Measurements from ENCODE around the gene DNAJC27.

Gene DNAJC27

GRCh38 chr2:24926220-24926601, 45.5 kb downstream of the DNAJC27 start:
- DNase-seq (ENCODE audit: low read depth in 1 of 2, low spot score in 1 of 2), result no peak

DNA sequence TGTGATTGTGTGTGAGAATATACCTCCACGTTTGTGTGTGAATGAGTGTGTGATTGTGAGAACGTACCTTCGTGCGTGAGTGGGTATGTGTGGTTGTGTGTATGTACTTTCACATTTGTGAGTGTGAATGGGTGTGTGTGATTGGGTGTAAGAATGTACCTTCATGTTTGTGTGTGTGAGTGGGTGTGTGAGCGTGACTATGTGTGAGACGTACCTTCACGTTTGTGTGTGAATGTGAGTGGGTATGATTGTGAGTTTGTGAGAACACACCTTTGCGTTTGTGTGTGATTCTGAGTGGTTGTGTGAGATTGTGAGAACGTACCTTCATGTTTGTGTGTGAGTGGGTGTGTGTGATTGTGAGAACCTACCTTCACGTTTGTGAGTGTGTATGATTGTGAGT, 45.9 kb downstream of the DNAJC27 start:
- DNase-seq (ENCODE audit: low read depth in 1 of 2, low spot score in 1 of 2), result no peak

GRCh38 chr2:24924732-24925131, 47.0 kb downstream of the DNAJC27 start:
- DNase-seq (ENCODE audit: low read depth in 1 of 2, low spot score in 1 of 2), result no peak

GRCh38 chr2:24924266-24924665, 47.5 kb downstream of the DNAJC27 start:
- DNase-seq (ENCODE audit: low read depth in 1 of 2, low spot score in 1 of 2), result no peak

DNA sequence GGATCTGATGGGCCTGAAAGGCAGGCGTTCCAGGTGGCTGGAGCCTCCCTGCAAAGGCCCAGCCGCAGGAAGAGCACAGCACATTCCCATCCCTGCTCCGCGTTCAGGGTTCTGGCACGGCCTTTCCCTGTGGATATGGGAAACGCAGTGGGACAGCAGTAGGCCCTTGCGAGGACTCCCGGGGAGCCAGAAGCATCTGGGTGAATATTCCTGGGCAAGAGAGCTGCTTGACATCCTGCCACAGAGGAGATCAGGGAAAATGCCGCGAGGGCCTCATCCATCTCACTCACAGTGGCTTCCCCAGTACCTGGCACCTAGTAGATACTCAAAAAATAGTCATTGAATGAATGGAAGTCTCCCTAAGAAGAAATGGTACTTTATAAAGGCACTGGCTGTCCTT, 48.6 kb downstream of the DNAJC27 start:
- no peak for DNase-seq (ENCODE audit: low read depth in 1 of 2, low spot score in 1 of 2)

GRCh38 chr2:24922556-24922955, 49.2 kb downstream of the DNAJC27 start:
- DNase-seq (ENCODE audit: low read depth in 1 of 2, low spot score in 1 of 2), result no peak

GRCh38 chr2:24920809-24921441, 50.8 kb downstream of the DNAJC27 start:
- no peak for DNase-seq (ENCODE audit: low read depth in 1 of 2, low spot score in 1 of 2)

- DNase-seq (ENCODE audit: low read depth in 1 of 2, low spot score in 1 of 2), result peak; percentile 30 to 47
Measured at GRCh38 chr2:24920098-24920808, 51.5 kb downstream of the DNAJC27 start, which contains the start of gene ADCY3. ADCY3 (minus strand) TSS chr2:24920237; CDS start chr2:24918987, 1,250 bp downstream.

DNA sequence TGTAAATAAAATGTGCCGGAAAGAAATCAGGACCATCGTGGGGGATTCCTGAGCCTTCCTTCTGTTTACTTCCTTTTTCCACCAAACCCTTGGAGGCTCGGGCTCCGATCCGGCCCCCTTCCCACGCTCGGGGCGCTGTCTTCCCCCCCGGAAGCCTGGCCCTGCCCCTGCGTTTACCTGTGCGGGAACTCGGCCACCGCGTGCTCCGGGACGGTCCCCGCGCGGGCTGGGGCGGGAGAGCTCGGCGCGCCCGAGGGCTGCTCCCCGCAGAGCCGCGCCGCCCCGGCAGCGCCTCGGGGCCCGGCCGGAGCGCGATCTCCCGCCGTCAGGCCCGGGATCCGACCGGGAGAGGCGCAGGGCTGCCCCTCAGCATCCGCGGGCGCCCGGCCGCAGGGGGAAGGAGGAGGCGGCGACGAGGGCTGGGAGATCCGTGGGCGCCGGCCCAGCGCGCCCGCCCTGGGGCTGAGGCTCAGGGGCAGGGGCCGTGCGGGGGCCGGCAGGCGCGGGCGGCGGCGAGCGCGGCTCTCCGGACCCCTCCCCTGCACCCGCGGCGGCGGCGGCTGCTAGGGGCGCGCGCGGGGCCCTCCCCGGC, 52.2 kb downstream of the DNAJC27 start:
- peak in 1 of 2 donors; percentile 17 for DNase-seq (ENCODE audit: low read depth in 1 of 2, low spot score in 1 of 2)

GRCh38 chr2:24919037-24919505, 52.7 kb downstream of the DNAJC27 start:
- DNase-seq (ENCODE audit: low read depth in 1 of 2, low spot score in 1 of 2), result peak; percentile 18 to 24

GRCh38 chr2:24918326-24919036, 53.3 kb downstream of the DNAJC27 start:
- DNase-seq (ENCODE audit: low read depth in 1 of 2, low spot score in 1 of 2), result no peak

DNA sequence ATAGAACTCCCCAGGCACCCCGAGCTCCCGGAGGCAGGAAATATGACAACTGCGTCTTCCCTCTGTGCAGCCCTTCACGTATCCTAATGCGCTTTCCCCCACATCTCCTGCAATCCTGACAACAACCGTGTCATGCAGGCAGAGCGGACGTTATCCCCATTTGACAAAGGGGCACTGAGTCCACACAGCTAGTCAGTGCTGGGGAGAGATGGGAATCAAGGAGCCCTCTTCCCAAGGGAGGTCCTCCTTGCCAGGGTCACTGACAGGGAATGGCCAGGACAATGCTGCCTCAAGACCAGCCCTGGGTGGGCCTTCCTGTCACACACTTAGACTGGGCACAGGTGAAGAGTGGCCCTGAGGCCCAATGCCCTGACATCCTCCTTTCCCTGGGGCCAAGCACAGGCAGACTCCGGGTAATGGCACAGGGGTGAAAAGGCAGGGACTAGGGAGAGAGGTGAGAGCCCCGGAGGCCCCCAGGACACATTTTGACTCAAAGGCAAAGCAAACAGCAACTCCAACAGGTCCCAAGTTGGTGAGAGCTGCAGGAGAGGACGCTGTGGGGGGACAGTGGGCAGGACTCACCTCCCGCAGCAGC, 53.9 kb downstream of the DNAJC27 start:
- no peak for DNase-seq (ENCODE audit: low read depth in 1 of 2, low spot score in 1 of 2)

- DNase-seq (ENCODE audit: low read depth in 1 of 2, low spot score in 1 of 2), result no peak
Measured at GRCh38 chr2:24917086-24917485, 54.7 kb downstream of the DNAJC27 start.

DNA sequence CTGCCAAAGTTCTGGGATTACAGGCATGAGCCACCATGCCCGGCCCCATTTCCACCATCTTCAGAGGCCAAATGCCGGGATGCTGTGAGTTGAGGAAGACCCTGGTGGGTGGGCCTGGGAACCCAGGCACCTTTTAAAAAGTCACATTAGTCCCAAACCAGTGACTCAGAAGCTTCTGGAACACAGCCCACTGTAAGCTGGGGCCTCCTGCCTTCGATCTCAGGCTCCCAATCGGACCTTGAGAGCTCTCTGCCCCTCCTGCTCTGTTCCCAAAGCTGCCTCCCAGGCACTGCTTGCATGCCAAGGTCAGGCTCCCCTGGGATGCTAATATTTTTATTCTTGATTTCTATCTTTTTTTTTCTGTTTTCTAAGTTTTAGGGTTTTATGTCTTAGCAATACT, 56.0 kb downstream of the DNAJC27 start:
- DNase-seq (ENCODE audit: low read depth in 1 of 2, low spot score in 1 of 2), result no peak

- DNase-seq (ENCODE audit: low read depth in 1 of 2, low spot score in 1 of 2), result no peak
Measured at GRCh38 chr2:24915175-24915574, 56.6 kb downstream of the DNAJC27 start.

- no peak for DNase-seq (ENCODE audit: low read depth in 1 of 2, low spot score in 1 of 2)
Measured at GRCh38 chr2:24914713-24915112, 57.0 kb downstream of the DNAJC27 start.

GRCh38 chr2:24913911-24914310, 57.8 kb downstream of the DNAJC27 start:
- DNase-seq (ENCODE audit: low read depth in 1 of 2, low spot score in 1 of 2), result no peak

GRCh38 chr2:24912986-24913385, 58.8 kb downstream of the DNAJC27 start:
- DNase-seq (ENCODE audit: low read depth in 1 of 2, low spot score in 1 of 2), result no peak

DNA sequence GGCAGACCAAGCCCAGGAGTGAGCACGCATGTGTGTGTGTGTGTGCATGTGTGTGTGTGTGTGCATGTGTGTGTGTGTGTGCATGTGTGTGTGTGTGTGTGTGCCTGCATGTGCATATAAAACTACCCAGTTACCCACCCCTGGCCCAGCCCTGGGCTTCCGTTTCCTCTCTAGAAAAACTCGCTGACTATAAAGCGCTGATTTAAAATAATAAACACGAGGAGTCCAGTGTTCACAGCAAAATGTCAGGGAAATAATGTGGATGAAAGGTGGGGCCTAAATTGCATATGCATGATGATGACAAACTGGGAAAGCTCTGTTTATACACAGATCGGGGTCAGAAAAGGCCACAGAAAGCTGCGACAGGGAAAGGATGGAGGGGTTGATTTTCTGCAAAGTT, 59.2 kb downstream of the DNAJC27 start:
- DNase-seq (ENCODE audit: low read depth in 1 of 2, low spot score in 1 of 2), result no peak

GRCh38 chr2:24910245-24910644, 61.5 kb downstream of the DNAJC27 start:
- no peak for DNase-seq (ENCODE audit: low read depth in 1 of 2, low spot score in 1 of 2)

GRCh38 chr2:24909555-24910177, 62.1 kb downstream of the DNAJC27 start:
- DNase-seq (ENCODE audit: low read depth in 1 of 2, low spot score in 1 of 2), result no peak

Measured in stimulated activated CD4-positive, alpha-beta T cell treated with anti-CD3 and anti-CD28 coated beads, Interleukin-15, amount 100 ng/mL, for 1 hour (primary cell).